ENCODE measurements around the gene KCNAB1. TPM values are rescaled to one million over a fixed set of nuclear protein-coding genes. Genes with fewer than 3 reads are reported as not detected.

Gene KCNAB1
- total and polyA plus RNA-seq, 2 donors (not counting 3 experiments of a cell fraction or from before 2014, with no cell fraction given) = 0.21 TPM; not detected in 1

GRCh38 chr3:156525808-156526207 lies 405.4 kb downstream of the KCNAB1 start:
- no TSS peak for BruUV-seq (replicated peaks)
- POLR2A ChIA-PET = interaction anchor here (0.7 kb wide), 1 partner anchor 29 kb away, joined by 4 read pairs; the partner anchor contains the start of gene SSR3
- H2AFZ ChIP-seq (ENCODE audit: low read depth, low read length) = no peak overlapping the region
- no peak for DNase-seq (ENCODE audit: low read depth, low spot score)
- FAIRE-seq = no peak
- H3K36me3 ChIP-seq (ENCODE audit: control insufficient read depth in 2 of 2, extremely low read depth in 1 of 2, insufficient read depth in 2 of 2, low read length in 2 of 2) = no peaks in the 10 kb centered on the region
- H3K27ac ChIP-seq (ENCODE audit: insufficient read depth, low read depth, low read length) = no peak overlapping the region
- H3K27me3 ChIP-seq (ENCODE audit: control insufficient read depth in 2 of 2, insufficient read depth in 2 of 2, low read length in 2 of 2) = peaks cover 0 to 3% of the 10 kb centered on the region in 2 experiments
- TF ChIP-seq MAX (IDR thresholded peaks at IDR 0.05; ENCODE audit: insufficient read depth, insufficient read length) = no peak
- no peak for TF ChIP-seq GATA2 (IDR thresholded peaks at IDR 0.05; ENCODE audit: insufficient read depth, insufficient read length, low read depth, low read length)
- no peak for TF ChIP-seq CTCF (IDR thresholded peaks at IDR 0.05; ENCODE audit: extremely low read depth in 1 of 2, insufficient read depth in 1 of 2, low read depth in 1 of 2, low read length in 2 of 2)
- TF ChIP-seq MYC (IDR thresholded peaks at IDR 0.05; ENCODE audit: low read depth, low read length) = no peak
- TF ChIP-seq POLR2AphosphoS5 (IDR thresholded peaks at IDR 0.05; ENCODE audit: insufficient read depth, low read depth, low read length) = no peak
- H3K4me1 ChIP-seq (ENCODE audit: control insufficient read depth, extremely low read depth, insufficient read depth, low read length) = no peaks in the 10 kb centered on the region
- H4K20me1 ChIP-seq (replicated peaks; ENCODE audit: control insufficient read depth, extremely low read depth, insufficient read depth, low read length) = no peaks in the 10 kb centered on the region
- no peaks in the 10 kb centered on the region for H3K9me1 ChIP-seq (replicated peaks; ENCODE audit: control insufficient read depth, extremely low read depth, insufficient read depth, low read length)
- no peak overlapping the region for H3K4me3 ChIP-seq (replicated peaks in 1 of 3; ENCODE audit: insufficient read depth in 1 of 3, low read depth in 1 of 3, low read length in 3 of 3)
- H3K9me3 ChIP-seq (replicated peaks; ENCODE audit: control insufficient read depth, insufficient read depth, low read length) = no peaks in the 10 kb centered on the region
- no peak overlapping the region for H3K4me2 ChIP-seq (ENCODE audit: insufficient read depth, low read length)
- dilution Hi-C loops (cut with MboI; ENCODE audit: extremely low pct_ligation_motif_present, low sequenced_read_pairs) (no loop called here), intact Hi-C loops (cut with micrococcal nuclease) (no loop called here)
- no peak overlapping the region for H3K9ac ChIP-seq (replicated peaks; ENCODE audit: extremely low read depth, insufficient read depth, low read length)
- CTCF ChIA-PET = interaction anchor here (1.1 to 3.4 kb wide), 5 partner anchors 9 to 351 kb away, joined by 3 to 24 read pairs (median 6); no protein-coding TSS in a partner anchor
- no peaks in the 10 kb centered on the region for H3K79me2 ChIP-seq (ENCODE audit: control insufficient read depth, insufficient read depth, low read length)

GRCh38 chr3:156527060-156527459 lies 406.7 kb downstream of the KCNAB1 start:
- Histone ChIP-seq H3K9me1 (replicated peaks; ENCODE audit: control insufficient read depth, extremely low read depth, insufficient read depth, low read length) (no peaks in the 10 kb centered on the region), H3K4me1 (ENCODE audit: control insufficient read depth, extremely low read depth, insufficient read depth, low read length) (no peaks in the 10 kb centered on the region), H3K9me3 (replicated peaks; ENCODE audit: control insufficient read depth, insufficient read depth, low read length) (no peaks in the 10 kb centered on the region), H3K27ac (ENCODE audit: insufficient read depth, low read depth, low read length) (no peak overlapping the region), H4K20me1 (replicated peaks; ENCODE audit: control insufficient read depth, extremely low read depth, insufficient read depth, low read length) (no peaks in the 10 kb centered on the region), H3K9ac (replicated peaks; ENCODE audit: extremely low read depth, insufficient read depth, low read length) (no peak overlapping the region), H2AFZ (ENCODE audit: low read depth, low read length) (no peak overlapping the region), H3K4me3 (replicated peaks in 1 of 3; ENCODE audit: insufficient read depth in 1 of 3, low read depth in 1 of 3, low read length in 3 of 3) (no peak overlapping the region), H3K27me3 (ENCODE audit: control insufficient read depth in 2 of 2, insufficient read depth in 2 of 2, low read length in 2 of 2) (no peaks in the 10 kb centered on the region), H3K79me2 (ENCODE audit: control insufficient read depth, insufficient read depth, low read length) (no peaks in the 10 kb centered on the region), H3K4me2 (ENCODE audit: insufficient read depth, low read length) (no peak overlapping the region), H3K36me3 (ENCODE audit: control insufficient read depth in 2 of 2, extremely low read depth in 1 of 2, insufficient read depth in 2 of 2, low read length in 2 of 2) (no peaks in the 10 kb centered on the region)
- intact Hi-C loops (cut with micrococcal nuclease) = no loop called here
- no peak for DNase-seq (ENCODE audit: low read depth, low spot score)
- ChIA-PET CTCF (interaction anchor here (1.0 to 3.4 kb wide), 5 partner anchors 8 to 377 kb away, joined by 3 to 24 read pairs (median 5); no protein-coding TSS in a partner anchor), POLR2A (no interaction called here)
- no peak for TF ChIP-seq POLR2AphosphoS5 (IDR thresholded peaks at IDR 0.05; ENCODE audit: insufficient read depth, low read depth, low read length)
- TF ChIP-seq GATA2 (IDR thresholded peaks at IDR 0.05; ENCODE audit: insufficient read depth, insufficient read length, low read depth, low read length) = no peak
- no peak for TF ChIP-seq MAX (IDR thresholded peaks at IDR 0.05; ENCODE audit: insufficient read depth, insufficient read length)
- TF ChIP-seq JUN (IDR thresholded peaks at IDR 0.05; ENCODE audit: borderline replicate concordance, insufficient read depth, insufficient read length, low read depth) = no peak
- no peak for TF ChIP-seq FOS (IDR thresholded peaks at IDR 0.05; ENCODE audit: borderline replicate concordance, insufficient read depth, low read length)
- TF ChIP-seq CTCF (IDR thresholded peaks at IDR 0.05; ENCODE audit: extremely low read depth in 1 of 2, insufficient read depth in 1 of 2, low read depth in 1 of 2, low read length in 2 of 2) = no peak
- no peak for TF ChIP-seq POLR2A (IDR thresholded peaks at IDR 0.05; ENCODE audit: low read depth, low read length)
- no peak for TF ChIP-seq EZH2 (IDR thresholded peaks at IDR 0.05; ENCODE audit: borderline replicate concordance, low read depth, low read length, severe bottlenecking)
- TF ChIP-seq MYC (IDR thresholded peaks at IDR 0.05; ENCODE audit: low read depth, low read length) = no peak
- dilution Hi-C loops (cut with MboI; ENCODE audit: extremely low pct_ligation_motif_present, low sequenced_read_pairs) = no loop called here
- no peak for FAIRE-seq
- BruUV-seq (replicated peaks) = no TSS peak

Measured in endothelial cell of umbilical vein (primary cell).